GM10847 (cell line): ENCODE data around the gene AFF2.

Experiments used
- POLR2A ChIP-seq: IDR thresholded peaks from 2 replicates; pipeline ENCODE4 v1.6.1; 2011; ENCODE audit not compliant: insufficient read length; ENCODE audit errors: extremely low read depth

Gene AFF2

GRCh38 chrX:148601034-148601433 is 100.6 kb downstream of the AFF2 start:
- TF ChIP-seq POLR2A: no peak

GRCh38 chrX:148609515-148610327 is 109.3 kb downstream of the AFF2 start:
- no peak for TF ChIP-seq POLR2A

- no peak for TF ChIP-seq POLR2A
These were observed 109.9 kb downstream of the AFF2 start for GRCh38 chrX:148610328-148610698.

DNA sequence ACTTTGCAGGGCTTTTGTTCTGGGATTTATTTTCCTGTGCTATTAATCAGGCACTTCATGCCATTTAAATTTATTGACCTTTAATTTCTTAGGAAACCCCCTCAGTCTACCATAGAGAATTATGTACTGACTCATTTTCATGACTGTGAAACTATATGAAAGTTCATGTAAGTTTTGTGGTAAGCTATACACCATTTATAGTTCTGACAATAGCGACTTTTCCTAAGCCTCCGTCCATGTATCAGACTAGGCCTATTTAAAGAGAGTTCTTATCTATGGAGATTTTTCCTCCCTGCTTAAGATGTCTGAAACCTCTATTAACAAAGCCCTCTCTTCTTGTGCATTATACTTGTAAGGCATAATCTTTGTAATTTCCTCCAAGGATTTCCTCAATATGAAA is 111.6 kb downstream of the AFF2 start:
- no peak for TF ChIP-seq POLR2A

GRCh38 chrX:148612431-148612830 is 112.0 kb downstream of the AFF2 start:
- no peak for TF ChIP-seq POLR2A

DNA sequence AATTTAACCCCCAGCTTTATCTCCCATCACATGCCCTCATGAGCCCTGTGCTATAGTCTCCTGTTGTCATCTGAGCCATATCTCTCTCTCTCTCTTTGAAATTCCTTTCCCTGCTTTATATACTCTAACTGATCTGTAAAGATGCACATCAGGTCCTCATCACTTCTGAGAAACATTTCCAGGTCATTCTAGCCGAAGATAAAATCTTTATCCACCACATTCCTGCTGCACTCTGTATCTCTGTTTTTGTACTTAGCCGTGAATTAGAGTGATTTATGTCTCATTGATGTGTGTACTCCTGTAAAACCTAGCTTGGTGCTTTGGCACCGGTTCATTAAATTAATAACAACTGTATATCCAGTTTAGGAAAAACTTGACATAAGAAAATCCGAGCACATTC is 113.2 kb downstream of the AFF2 start:
- TF ChIP-seq POLR2A: no peak

- TF ChIP-seq POLR2A: no peak
These were observed 115.1 kb downstream of the AFF2 start for GRCh38 chrX:148615491-148615890.

- no peak for TF ChIP-seq POLR2A
These were observed 118.3 kb downstream of the AFF2 start for GRCh38 chrX:148618470-148619445.

DNA sequence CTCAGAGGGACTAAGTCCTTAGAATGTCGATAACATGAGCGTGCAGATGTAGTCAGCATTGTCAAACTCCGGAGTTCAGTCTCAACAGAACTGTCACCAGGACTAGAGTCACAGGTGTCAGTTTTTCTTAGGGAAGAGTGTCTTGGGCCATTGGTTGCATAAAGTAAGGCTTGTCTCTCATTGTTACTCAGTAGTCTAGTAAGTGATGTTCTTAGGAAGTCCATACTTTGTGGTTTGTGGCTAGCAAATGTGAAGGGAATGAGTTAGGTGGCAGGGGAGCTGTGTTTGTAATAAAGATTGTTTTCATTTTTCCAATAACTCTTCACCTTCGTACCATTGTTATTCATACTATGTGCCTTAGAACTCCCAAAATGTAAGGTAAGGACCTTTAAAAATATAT is 119.6 kb downstream of the AFF2 start:
- no peak for TF ChIP-seq POLR2A

DNA sequence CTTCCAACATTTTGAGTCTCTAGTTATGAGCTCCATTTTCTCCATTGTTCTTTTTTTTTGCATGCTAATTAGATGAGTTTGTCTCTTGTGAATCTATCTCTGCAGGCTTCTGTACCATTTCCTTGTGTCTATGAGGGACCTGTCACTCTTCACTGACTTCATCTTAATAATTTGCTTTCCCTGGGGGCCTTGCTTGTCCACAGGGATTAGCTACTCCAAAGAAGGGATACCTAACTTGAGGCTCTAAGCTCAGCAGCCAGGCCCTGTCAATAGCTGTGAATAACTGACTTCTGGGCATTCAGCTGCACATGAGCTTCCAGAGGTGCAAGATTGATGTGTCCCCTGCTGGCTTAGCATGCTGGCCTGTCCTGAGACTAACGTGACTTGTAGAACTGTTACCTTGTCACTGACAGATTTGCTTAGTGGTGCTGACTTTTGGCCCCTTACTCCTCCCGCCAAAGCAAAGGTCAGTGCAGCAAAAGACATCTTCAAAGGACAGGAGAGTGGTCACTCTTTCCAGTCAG is 124.6 kb downstream of the AFF2 start:
- TF ChIP-seq POLR2A: no peak

GRCh38 chrX:148628621-148629020 is 128.2 kb downstream of the AFF2 start:
- TF ChIP-seq POLR2A: no peak

- no peak for TF ChIP-seq POLR2A
These were observed 129.0 kb downstream of the AFF2 start for GRCh38 chrX:148629434-148629833.

DNA sequence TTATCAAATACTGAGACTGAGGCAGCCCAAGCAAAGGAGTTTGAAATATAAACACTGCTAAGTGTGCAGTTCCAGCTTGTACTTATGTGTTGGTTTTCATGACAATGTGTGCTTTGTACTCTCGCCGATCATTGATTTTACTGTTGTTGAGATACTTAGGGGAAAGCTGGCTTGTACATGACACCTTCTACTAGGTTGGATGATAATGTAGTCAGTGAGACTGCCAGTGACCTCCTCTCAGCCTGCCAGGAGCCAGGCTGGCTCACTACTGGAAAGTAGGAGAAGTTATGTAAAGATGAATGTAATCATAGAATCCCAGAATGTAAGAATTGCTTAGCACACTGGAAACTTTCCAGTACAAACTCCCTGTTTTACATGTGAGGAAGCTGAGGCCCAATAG is 132.0 kb downstream of the AFF2 start:
- no peak for TF ChIP-seq POLR2A

DNA sequence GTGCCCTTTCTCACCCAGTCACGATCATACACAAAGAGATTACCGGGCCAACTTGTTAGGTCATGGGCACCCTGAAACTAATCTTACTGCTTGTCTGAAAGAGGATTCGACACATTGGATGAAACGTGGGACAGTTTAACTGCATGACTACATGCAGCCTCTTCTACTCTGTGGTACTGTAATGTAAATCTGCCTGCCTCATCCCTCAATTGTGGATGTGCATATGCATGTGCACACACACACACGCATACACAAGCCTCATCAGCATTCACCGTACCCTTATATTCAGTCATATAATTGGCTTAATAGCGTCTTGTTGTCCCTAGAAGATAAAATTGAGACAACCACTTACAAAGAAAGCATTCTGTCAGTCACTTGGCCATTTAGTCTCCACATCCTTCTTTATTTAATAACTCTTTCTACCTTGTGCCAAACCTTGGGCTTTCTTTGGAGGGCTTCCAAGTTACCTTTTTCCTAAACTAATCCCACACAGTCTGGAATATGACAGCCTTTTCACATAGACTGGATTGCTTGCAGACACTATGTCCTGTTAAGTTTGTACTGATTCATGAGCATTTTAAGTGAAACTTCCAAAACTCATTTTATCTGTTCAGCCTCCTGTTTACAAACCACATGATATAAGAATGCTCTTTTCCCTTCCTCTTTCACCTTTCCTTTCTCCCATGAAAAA is 132.9 kb downstream of the AFF2 start:
- no peak for TF ChIP-seq POLR2A

- TF ChIP-seq POLR2A: no peak
These were observed 134.2 kb downstream of the AFF2 start for GRCh38 chrX:148634591-148634990.
